Parietal lobe (tissue), 2 donors: Measurements from ENCODE around the gene KRTAP3-1. TPM values are rescaled to one million over a fixed set of nuclear protein-coding genes. Genes with fewer than 3 reads are reported as not detected.

Source experiments
- small RNA-seq: library from RNA; depleted of rRNA; stranded (forward); fragments of <200 nt; gene quantifications from one replicate; pipeline ENCODE3, GENCODE V24; 2014; ENCODE audit warnings: low replicate concordance
- total RNA-seq: library from RNA; depleted of rRNA; stranded (reverse); fragments of >200 nt; gene quantifications from one replicate; pipeline ENCODE4 v1.2.3, GENCODE V29; 2014

Gene KRTAP3-1
- not detected for total RNA-seq

DNA sequence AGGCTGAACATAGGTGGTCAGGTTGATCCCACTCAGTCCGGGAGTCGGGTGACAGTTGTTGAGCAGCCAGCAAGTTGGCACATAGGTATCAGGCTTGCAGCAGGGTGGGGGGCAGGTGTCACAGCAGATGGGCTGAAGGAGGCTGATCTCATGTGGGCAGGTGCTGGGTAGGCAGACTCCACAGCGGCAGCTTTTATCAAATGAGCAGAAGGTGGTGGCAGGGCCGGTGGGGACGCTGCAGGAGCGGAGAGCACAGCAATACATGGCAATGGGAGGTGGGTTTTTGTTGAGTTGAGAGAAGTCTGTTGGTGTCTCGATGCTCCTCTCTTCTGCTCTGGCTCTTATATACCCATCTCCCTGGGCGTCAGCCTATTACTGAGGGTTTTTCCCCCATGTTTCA lies at the start of gene KRTAP3-1:
Gene KRTAP3-1 (minus strand): TSS at position 318 of the 400 bp plus-strand sequence. CDS start 54 bp downstream, at position 264.

DNA sequence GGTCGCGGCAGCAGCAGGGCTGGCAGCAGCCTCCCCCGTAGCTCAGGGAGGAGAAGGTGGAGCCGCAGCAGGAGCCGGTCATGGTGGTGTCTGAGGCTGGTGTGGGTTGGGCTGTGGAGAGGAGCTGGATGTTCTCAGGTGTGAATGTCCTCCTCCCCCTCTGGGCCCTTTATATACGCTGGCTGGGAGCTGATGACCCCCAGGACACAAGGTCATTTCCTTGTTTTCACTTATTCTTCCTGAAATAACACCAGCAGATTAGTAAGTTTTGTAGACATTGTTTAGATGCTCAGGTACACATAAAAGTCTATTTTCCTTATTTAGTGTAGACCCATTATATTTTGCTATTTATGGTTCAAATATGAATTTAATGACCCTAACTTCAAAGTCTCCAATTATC lies 46.2 kb upstream of the KRTAP3-1 start, which contains the start of gene KRTAP2-2:
Gene KRTAP2-2 (minus strand): TSS at position 101 of the 400 bp plus-strand sequence. CDS start 19 bp downstream, at position 82.

DNA sequence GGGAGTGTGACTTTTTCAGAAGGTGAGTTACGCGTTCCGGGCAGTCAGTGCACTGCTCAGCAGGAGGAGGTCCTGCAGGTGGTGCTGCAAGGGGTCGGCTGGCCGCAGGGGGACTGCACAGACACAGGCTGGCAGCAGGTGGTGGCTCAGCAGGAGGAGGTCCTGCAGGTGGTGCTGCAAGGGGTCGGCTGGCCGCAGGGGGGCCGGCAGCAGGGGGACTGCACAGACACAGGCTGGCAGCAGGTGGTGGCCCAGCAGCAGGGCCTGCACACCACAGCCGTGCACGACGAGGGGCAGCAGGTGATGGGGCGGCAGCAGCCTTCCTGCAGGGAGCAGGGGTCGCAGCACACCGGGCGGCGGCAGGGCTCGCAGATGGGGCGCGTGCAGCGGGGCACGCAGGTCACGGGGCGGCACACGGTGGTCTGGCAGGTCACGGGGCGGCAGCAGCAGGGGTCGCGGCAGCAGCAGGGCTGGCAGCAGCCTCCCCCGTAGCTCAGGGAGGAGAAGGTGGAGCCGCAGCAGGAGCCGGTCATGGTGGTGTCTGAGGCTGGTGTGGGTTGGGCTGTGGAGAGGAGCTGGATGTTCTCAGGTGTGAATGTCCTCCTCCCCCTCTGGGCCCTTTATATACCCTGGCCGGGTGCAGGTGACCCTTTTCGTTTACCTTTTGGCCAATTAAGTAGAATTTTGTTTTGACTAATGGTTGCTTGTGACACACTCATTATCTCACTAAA lies 38.0 kb upstream of the KRTAP3-1 start, which contains the start of gene KRTAP2-1:
Gene KRTAP2-1 (minus strand): TSS at position 582 of the 731 bp plus-strand sequence. CDS start 49 bp downstream, at position 533.

DNA sequence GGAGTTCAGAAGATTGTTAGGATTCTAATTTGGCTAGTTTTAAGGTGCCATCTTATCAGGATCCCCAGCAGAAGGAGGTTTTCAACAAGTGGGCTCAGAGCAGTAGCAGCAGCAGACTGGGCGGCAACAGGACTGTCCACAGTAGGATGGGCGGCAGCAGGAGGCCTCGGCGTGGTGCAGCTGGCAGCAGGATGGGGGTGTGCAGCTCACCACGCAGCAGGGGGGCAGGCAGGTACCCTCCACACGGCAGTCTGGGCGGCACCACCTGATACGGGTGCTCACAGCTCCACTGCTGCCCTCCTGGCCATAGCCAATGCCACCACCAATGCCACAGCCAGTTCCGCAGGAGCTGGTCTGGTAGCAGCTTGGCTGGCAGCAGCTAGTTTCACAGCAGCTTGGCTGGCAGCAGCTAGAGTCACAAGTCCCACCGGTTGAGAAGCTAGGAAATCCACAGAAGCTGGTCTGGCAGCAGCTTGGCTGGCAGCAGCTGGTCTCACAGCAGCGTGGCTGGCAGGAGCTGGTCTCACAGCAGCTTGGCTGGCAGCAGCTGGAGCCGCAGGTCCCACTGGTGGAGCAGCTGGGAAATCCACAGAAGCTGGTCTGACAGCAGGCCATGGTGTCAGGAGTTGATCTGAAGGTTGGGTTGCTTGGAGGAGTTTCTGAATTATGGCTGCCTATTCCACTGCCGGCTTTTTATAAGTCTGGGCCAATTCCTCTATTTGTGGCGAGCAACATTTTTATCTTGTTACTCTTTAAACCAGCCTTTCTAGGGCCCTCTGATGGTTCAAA lies 32.0 kb upstream of the KRTAP3-1 start, which contains the start of gene KRTAP1-1:
Gene KRTAP1-1 (minus strand): TSS at position 668 of the 789 bp plus-strand sequence. CDS start 53 bp downstream, at position 615.

GRCh38 chr17:41034346-41034935 lies 25.5 kb upstream of the KRTAP3-1 start, which contains the start of gene KRTAP1-3:
TSS of gene KRTAP1-3 (minus strand) at chr17:41034874. CDS start at chr17:41034821, 53 bp downstream.

GRCh38 chr17:41029633-41030245 lies 20.8 kb upstream of the KRTAP3-1 start, which contains the start of gene KRTAP1-4:
TSS of gene KRTAP1-4 (minus strand) at chr17:41030195. CDS start at chr17:41030078, 117 bp downstream.

GRCh38 chr17:41026715-41027471 lies 18.0 kb upstream of the KRTAP3-1 start, which contains the start of gene KRTAP1-5:
TSS of gene KRTAP1-5 (minus strand) at chr17:41027208. CDS start at chr17:41027155, 53 bp downstream.

DNA sequence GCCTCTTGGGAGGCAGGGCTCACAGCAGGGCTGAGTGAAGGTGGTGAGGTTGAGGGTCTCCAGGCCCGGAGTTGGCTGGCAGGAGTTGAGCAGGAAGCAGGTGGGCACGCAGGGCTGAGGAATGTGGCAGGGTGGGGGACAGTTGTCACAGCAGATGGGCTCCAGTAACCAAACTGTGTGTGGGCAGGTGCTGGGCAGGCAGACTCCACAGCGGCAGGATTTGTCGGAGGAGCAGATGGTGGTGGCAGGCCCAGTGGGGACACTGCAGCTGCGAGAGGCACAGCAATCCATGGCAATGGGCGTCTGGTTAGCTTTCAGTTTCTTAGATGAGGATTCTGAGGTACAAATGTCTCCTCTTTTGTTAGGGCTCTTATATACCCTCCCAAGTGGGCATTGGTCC lies 9.4 kb downstream of the KRTAP3-1 start, which contains the start of gene KRTAP3-2:
Gene KRTAP3-2 (minus strand): TSS at position 344 of the 400 bp plus-strand sequence. CDS start 53 bp downstream, at position 291.

DNA sequence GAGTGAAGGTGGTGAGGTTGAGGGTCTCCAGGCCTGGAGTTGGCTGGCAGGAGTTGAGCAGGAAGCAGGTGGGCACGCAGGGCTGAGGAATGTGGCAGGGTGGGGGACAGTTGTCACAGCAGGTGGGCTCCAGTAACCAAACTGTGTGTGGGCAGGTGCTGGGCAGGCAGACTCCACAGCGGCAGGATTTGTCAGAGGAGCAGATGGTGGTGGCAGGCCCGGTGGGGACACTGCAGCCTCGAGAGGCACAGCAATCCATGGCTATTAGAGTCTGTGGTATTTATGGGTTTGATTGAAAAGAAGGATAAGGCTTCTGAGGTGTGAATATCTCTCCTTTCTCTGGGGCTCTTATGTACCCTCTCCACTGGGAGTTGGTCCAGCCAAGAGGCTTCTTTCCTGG lies 15.1 kb downstream of the KRTAP3-1 start, which contains the start of gene KRTAP3-3:
Gene KRTAP3-3 (minus strand): TSS at position 326 of the 400 bp plus-strand sequence. CDS start 67 bp downstream, at position 259.

DNA sequence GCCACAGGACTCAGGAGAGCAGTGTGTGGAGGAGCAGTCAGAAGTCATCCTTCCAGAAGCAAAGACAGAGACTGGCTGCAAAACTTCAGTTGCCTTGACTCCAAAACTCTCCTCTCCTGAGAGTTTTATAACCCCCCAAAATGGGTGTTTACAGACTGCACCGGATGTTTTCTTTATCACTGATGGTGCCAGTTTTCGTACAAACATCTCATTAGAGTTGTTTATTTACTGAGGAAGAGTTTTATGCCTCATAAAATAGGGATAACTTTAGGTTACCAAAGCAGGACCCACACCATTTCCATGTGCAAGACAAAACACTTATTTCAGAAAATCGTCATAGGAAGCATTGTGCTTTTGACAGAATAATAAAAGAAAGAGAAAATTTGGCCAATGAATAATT lies 24.7 kb downstream of the KRTAP3-1 start, which contains the start of gene KRT40:
Gene KRT40 (minus strand): TSS at position 101 of the 400 bp plus-strand sequence. CDS start 53 bp downstream, at position 48.

GRCh38 chr17:40966848-40967247 lies 42.1 kb downstream of the KRTAP3-1 start, which contains the start of gene KRT39:
TSS of gene KRT39 (minus strand) at chr17:40966948. CDS start at chr17:40966856, 92 bp downstream.

Small RNAs within 50 kb of the gene (small RNA-seq; reads per million reads assigned to genes)
- gene KRTAP3-4P, result not detected

Other genes starting within 250 kb of the KRTAP3-1 start
- gene KRT26, start 236.9 kb downstream of the KRTAP3-1 start, total RNA-seq, result not detected
- not detected for gene KRT27, start 226.6 kb downstream of the KRTAP3-1 start, total RNA-seq
- gene KRT28, start 209.2 kb downstream of the KRTAP3-1 start, total RNA-seq, result not detected
- 2.8 TPM for gene KRT10, start 186.5 kb downstream of the KRTAP3-1 start, total RNA-seq
- not detected for gene KRT12, start 141.9 kb downstream of the KRTAP3-1 start, total RNA-seq
- not detected for gene KRT20, start 123.9 kb downstream of the KRTAP3-1 start, total RNA-seq
- gene KRT23, start 71.5 kb downstream of the KRTAP3-1 start, total RNA-seq, result not detected
- not detected for gene KRT39, start 42.2 kb downstream of the KRTAP3-1 start, total RNA-seq
- not detected for gene KRT40, start 24.8 kb downstream of the KRTAP3-1 start, total RNA-seq
- gene KRTAP3-3, start 15.0 kb downstream of the KRTAP3-1 start, total RNA-seq, result not detected
- gene KRTAP3-2, start 9.2 kb downstream of the KRTAP3-1 start, total RNA-seq, result not detected
- not detected for gene KRTAP1-5, start 18.1 kb upstream of the KRTAP3-1 start, total RNA-seq
- gene KRTAP1-4, start 21.1 kb upstream of the KRTAP3-1 start, total RNA-seq, result not detected
- not detected for gene KRTAP1-3, start 25.7 kb upstream of the KRTAP3-1 start, total RNA-seq
- not detected for gene KRTAP1-1, start 32.3 kb upstream of the KRTAP3-1 start, total RNA-seq
- gene KRTAP2-1, start 38.2 kb upstream of the KRTAP3-1 start, total RNA-seq, result not detected
- not detected for gene KRTAP2-2, start 46.1 kb upstream of the KRTAP3-1 start, total RNA-seq
- not detected for gene KRTAP2-3, start 51.0 kb upstream of the KRTAP3-1 start, total RNA-seq
- gene KRTAP2-4, start 56.8 kb upstream of the KRTAP3-1 start, total RNA-seq, result not detected
- gene KRTAP4-7, start 75.0 kb upstream of the KRTAP3-1 start, total RNA-seq, result not detected
- not detected for gene KRTAP4-8, start 89.0 kb upstream of the KRTAP3-1 start, total RNA-seq
- not detected for gene KRTAP4-16, start 93.1 kb upstream of the KRTAP3-1 start, total RNA-seq
- gene KRTAP4-9, start 96.3 kb upstream of the KRTAP3-1 start, total RNA-seq, result not detected
- gene KRTAP4-11, start 109.2 kb upstream of the KRTAP3-1 start, total RNA-seq, result not detected
- gene KRTAP4-12, start 115.1 kb upstream of the KRTAP3-1 start, total RNA-seq, result not detected
- not detected for gene KRTAP4-6, start 131.4 kb upstream of the KRTAP3-1 start, total RNA-seq
- not detected for gene KRTAP4-5, start 140.7 kb upstream of the KRTAP3-1 start, total RNA-seq
- not detected for gene KRTAP4-4, start 151.6 kb upstream of the KRTAP3-1 start, total RNA-seq
- not detected for gene KRTAP4-3, start 159.1 kb upstream of the KRTAP3-1 start, total RNA-seq
- not detected for gene KRTAP4-2, start 169.1 kb upstream of the KRTAP3-1 start, total RNA-seq
- gene KRTAP4-1, start 175.8 kb upstream of the KRTAP3-1 start, total RNA-seq, result not detected
- gene KRTAP9-1, start 180.8 kb upstream of the KRTAP3-1 start, total RNA-seq, result not detected
- not detected for gene KRTAP9-2, start 217.5 kb upstream of the KRTAP3-1 start, total RNA-seq
- gene KRTAP9-3, start 223.3 kb upstream of the KRTAP3-1 start, total RNA-seq, result not detected
- gene KRTAP9-8, start 228.9 kb upstream of the KRTAP3-1 start, total RNA-seq, result not detected
- gene KRTAP9-4, start 240.6 kb upstream of the KRTAP3-1 start, total RNA-seq, result not detected
- gene KRTAP9-9, start 246.3 kb upstream of the KRTAP3-1 start, total RNA-seq, result not detected